Fibroblast of villous mesenchyme (primary cell): ENCODE data around the gene CAMK2D. TPM values are rescaled to one million over a fixed set of nuclear protein-coding genes. Genes with fewer than 3 reads are reported as not detected.

Experiments
- DNase-seq: peaks from one replicate; pipeline ENCODE4 v3.0.0-alpha.2; 2010; ENCODE audit warnings: low read depth
- H3K4me3 ChIP-seq: 2 replicates; pipeline ENCODE4 v1.5.1; 2011; ENCODE audit warnings: low read depth, mild to moderate bottlenecking, low read length
- total RNA-seq: library from RNA; depleted of rRNA; stranded (reverse); fragments of >200 nt; gene quantifications from 2 replicates; pipeline ENCODE4 v1.2.3, GENCODE V29; 2012
- TF ChIP-seq, protein P1 (sequence below): IDR thresholded peaks from 2 replicates; pipeline ENCODE4 v1.5.1; 2012; ENCODE audit warnings: low read depth, mild to moderate bottlenecking, low read length; ENCODE audit not compliant: insufficient read depth

Gene CAMK2D
- total RNA-seq, 1 donor: 161 TPM

DNA sequence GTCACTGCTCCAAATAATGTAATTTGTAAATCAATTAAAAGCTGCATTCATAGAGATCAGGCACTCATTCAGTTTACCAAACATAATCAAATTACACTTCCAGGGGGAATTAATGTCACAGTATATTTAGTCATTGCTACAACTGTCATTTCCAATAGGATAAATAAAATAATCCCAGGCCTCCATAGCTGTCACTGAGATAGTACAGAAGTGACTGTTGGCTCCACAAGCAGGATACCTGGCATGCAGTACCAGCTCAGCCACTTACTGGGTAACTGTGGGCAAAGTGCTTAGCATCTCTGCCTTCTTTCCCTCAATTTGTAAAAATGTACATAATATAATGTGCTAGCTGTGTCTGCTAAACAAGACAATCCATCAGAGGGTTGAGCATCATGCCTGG is 128.1 kb downstream of the CAMK2D start:
- DNase-seq: no peak
- no peak overlapping the region for H3K4me3 ChIP-seq
- TF ChIP-seq, protein P1, sequence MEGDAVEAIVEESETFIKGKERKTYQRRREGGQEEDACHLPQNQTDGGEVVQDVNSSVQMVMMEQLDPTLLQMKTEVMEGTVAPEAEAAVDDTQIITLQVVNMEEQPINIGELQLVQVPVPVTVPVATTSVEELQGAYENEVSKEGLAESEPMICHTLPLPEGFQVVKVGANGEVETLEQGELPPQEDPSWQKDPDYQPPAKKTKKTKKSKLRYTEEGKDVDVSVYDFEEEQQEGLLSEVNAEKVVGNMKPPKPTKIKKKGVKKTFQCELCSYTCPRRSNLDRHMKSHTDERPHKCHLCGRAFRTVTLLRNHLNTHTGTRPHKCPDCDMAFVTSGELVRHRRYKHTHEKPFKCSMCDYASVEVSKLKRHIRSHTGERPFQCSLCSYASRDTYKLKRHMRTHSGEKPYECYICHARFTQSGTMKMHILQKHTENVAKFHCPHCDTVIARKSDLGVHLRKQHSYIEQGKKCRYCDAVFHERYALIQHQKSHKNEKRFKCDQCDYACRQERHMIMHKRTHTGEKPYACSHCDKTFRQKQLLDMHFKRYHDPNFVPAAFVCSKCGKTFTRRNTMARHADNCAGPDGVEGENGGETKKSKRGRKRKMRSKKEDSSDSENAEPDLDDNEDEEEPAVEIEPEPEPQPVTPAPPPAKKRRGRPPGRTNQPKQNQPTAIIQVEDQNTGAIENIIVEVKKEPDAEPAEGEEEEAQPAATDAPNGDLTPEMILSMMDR: no peak

DNA sequence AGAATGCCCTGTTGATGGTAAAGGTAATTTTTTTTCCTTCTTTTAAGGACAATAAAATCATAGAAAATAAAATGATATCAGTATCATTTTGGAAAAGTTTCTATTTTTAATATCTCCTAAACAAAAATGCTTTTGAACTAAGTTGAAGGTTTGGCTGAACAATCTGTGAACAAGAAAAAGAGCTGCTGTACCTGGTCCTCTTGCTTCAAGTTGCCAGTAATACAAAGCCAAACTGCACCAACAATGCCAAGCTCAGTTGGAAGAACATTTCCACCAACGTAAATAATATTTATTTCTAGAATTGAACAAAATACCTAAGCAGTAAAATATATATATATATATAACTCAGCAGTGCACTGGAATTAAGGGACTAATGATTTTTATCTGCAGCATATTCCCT is 132.8 kb downstream of the CAMK2D start:
- H3K4me3 ChIP-seq: no peak overlapping the region
- TF ChIP-seq, protein P1: no peak
- DNase-seq: no peak

DNA sequence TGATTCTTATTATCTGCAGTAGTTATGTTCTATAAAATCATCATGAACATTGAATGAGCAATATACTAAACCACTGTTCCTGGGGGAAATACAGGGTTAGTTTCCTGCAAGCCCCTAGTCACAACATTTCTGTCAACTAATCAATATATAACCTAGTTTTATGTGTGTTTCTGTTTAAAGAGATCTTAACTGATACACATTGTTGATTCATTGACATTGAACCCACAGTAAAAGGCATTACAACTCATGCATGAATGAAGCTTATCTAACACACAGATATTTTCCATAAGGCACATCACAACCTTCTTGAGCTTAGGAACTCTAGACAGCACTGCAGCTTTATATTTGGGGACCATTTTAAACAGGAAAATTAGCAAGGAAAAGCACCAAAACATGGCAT is 134.2 kb downstream of the CAMK2D start:
- H3K4me3 ChIP-seq: no peak overlapping the region
- TF ChIP-seq, protein P1: no peak
- DNase-seq: no peak

DNA sequence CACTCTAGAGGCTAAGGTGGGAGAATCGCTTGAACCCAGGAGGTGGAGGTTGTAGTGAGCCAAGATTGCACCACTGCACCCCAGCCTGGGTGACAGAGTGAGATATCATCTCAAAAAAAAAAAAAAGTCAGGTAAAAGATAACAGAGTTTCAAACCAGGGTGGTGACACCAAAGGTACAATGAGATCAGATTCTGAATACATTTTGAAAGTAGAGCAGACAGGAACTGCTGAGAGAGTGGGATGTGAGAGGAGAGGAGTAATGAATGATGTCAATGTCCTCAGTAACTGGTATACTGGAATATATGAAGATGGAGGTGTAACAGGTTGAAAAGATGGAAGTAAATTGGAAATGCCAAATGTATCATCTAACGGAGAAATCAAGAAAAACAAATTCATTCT is 135.6 kb downstream of the CAMK2D start:
- TF ChIP-seq, protein P1: no peak
- no peak overlapping the region for H3K4me3 ChIP-seq
- DNase-seq: no peak

DNA sequence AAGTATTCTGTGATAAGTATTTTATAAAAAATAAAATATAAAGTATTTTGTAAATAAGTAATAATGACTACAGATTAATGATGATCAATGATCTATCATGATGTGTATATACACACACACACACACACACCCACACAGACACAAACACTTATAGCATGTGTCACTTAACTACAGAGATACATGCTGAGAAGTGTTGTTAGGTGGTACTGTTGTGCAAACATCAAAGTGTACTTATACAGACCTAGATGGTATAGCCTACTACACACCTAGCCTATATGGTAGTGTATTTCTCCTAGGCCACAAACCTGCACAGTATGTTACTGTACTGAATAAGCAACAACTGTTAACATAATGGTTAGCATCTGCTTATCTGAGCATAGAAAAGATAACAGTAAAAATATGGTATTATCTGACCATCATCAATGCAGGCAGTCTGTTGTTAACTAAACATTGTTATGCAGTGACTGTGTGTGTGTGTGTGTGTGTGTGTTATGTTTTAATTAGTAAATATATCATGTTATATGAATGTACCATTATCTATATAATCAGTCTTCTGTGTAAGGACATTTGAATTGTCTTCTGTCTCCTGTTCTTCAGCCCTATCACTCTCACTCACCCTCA is 138.2 kb downstream of the CAMK2D start:
- TF ChIP-seq, protein P1: no peak
- H3K4me3 ChIP-seq: no peak overlapping the region
- no peak for DNase-seq

DNA sequence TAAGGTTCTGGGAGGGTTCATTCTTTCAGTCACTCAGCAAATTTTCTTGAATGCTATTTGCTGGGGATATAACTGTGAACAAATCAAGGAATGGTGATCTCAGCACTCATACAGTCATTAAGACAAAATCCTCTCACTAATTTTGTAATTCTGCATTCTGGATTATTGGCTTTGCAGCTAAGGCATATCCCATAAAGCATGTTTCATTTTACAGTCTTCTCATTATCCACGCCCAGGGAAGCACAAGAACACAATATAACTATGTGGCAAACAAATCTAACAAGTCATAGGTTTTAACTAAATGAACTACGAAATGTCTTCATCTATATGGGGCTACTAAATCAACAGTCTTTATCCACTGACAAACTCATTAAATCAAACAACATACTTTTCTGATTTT is 139.9 kb downstream of the CAMK2D start:
- no peak for DNase-seq
- H3K4me3 ChIP-seq: no peak overlapping the region
- TF ChIP-seq, protein P1: no peak

DNA sequence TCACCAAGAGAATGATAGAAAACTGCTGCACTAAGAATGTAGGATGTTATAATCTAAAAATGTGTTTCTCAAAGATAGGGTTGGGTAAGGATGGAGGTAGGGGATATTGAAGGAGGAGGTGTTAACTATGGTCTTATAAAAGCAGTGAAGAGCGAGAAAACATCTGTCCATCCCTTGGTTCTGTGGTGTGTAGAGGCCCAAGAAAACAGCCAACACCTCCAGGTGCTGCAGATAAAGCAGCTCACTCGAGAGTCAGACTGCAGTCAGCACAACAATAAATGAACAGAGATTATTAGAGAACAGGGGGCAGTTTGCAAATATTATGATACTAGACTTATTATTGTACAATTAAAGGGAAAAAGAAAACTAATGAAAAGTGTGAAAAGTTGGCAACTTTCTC is 141.5 kb downstream of the CAMK2D start:
- DNase-seq: no peak
- no peak overlapping the region for H3K4me3 ChIP-seq
- TF ChIP-seq, protein P1: no peak
